ELR (cell line): ENCODE measurements around the gene IFNA7.
A peak's percentile ranks its signal among the peaks of the same experiment; 100 is the strongest.
"Not testable (repeated sequence)": the region's sequence is repeated elsewhere in the genome, so short reads cannot be mapped to it uniquely, and the experiment has no call there.

Experiments used
- DNase-seq: peaks from one replicate; pipeline ENCODE4 v3.0.0-alpha.2; 2015; ENCODE audit warnings: low read depth

Gene IFNA7

DNA sequence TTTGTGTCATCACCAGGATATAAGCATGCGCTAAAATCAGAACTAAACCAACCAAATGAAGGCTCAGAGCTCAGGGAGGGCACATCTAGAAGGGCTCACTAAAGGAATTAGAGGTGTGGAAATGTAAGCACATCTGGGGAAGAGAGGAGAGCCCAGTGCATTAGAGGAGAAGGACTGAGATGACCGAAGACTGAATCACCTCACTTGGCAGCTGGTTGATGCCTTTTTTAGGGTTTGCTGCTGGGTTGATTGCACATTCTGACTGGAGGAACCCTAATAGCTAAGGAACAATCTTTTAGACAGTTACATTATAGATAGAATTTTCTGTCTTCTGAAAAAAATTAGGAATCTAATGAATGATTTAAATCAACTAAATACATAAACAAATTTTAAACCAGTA lies 27.3 kb downstream of the IFNA7 start:
- peak; percentile 10 for DNase-seq

DNA sequence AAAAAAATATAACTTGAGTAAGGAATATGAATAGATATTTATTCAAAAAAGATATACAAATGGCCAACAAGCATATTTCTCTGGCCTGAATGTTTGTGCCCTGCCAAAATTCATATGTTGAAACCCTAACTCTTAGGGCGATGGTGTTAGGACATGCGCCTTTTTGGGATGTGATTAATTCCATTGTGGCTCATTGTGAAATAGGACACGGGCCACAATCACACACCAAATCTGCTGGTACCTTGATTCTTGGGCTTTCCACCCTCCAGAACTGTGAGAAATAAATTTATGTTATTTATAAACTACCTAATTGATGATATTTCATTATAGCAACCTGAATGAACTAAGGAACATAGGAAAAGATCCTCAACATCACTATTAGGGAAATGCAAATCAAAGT lies 29.8 kb downstream of the IFNA7 start:
- no peak for DNase-seq

DNA sequence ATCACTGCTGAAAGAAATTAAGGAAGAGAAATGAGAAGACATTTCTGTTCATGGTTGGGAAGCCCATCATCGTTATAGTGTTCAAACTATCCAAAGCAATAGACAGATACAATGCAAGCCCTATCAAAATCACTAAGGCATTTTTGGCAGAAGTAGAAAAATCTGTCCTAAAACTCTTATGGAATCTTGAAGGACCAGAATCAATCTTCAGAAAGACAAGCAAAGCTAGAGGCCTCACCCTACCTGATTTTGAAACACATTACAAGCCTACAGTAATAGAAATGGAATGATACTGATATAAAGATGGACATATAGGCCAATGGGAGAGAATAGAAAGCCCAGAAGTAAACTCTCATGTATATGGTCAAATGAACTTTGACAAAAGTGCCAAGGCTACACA lies 30.7 kb downstream of the IFNA7 start:
- no peak for DNase-seq

DNA sequence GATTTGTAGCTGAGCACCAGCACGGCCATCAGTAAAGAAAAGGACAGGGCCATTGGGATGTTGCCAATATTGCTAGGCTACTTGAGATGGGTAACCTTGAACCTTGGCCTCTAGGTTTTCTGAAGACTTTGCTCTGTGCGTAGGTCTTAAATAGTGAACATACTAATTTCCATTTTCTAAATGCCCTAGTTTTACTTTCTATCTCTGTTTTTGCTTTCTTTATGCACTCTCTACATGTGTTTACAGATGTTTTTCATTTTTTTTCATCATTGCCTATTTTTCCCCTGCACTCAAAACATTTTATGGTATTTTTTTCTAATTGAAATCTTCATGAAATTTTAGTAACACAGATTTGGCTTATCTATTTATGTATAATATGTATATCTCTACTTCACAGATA lies 35.4 kb downstream of the IFNA7 start, which contains the start of gene IFNA21:
Gene IFNA21 (minus strand): TSS at position 101 of the 400 bp plus-strand sequence. CDS start 48 bp downstream, at position 53.
- not testable (repeated sequence) for DNase-seq

DNA sequence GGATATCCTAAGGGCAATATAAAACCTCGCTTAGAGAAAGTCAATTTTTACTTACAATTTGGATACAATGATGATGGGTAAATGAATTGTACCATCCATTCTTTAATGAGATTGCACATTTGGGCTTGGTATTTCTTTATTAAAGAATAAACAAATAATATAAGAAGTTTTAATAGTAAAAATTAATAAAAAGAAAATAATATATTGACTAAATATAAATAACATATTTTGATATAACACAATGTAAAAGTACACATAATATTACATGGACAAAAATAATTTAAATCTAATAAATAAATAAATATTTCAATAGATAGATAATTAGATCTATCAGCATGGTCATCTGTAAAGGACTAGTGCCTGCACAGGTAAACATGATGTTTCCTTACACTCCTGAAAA lies 36.5 kb downstream of the IFNA7 start:
- no peak for DNase-seq

DNA sequence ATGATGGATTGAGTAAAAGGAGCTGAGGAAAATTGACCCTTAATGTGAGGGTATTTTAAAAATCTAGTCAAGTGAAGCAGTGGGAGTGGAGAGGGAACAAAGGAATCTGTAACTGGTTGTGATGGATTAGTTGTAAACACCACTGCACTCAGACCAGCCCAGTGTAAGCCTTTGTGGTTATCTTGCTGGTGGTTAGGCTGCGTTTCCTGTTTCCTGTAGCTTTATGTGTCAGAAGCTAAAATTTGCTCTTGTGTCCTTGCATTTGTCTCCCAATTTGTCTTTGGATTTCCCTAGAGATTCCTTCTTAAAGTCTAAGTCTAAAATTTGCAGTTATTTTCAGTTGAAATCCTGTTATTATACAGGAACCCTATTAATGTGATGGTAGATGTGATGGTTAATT lies 41.8 kb downstream of the IFNA7 start:
- DNase-seq, result peak; percentile 50

DNA sequence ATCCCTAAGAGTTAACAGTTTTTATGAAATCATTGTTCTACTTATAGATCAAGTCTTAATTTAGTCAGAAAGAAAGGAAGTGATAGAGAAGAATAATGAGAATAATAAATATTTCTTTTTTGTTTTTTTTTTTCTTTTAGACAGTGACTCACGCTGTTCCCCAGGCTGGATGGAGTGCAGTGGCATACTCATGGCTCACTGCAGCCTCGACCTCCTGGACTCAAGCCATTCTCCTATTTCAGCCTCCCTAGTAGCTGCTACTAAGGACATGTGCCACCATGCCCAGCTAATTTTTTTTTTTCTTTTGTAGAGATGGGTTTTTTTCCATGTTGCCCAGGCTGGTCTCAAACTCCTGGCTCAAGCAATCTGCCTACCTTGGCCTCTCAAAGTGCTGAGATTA lies 46.5 kb downstream of the IFNA7 start:
- DNase-seq, result peak; percentile 34

DNA sequence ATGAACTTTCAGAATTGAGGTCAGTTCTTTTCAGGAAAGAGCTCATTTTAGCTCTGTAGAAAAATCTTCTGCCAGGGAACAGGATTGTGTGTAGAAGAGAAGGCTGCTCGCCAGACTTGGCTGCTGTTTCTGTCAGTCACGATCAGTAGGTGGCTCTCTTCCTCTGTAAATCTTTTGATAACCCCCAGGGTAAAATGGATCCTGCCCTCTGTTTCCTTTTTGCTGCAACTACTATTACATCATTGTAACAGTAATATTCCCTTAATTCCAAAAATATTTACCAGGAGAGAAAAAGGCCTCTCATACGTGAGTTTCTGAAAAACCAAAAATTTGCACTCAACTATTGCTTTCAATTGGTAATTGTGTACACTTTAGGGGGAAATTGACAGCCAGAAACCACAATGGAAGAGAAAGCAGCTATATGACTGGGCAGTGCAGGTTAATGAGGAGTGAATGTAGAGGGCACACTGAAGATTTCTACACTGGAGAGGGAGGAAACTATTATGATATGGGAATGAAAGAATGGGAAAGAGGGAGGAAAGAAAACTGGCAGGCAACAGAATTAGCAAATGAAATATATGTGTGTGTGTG lies 47.9 kb downstream of the IFNA7 start:
- DNase-seq, result peak; percentile 50

DNA sequence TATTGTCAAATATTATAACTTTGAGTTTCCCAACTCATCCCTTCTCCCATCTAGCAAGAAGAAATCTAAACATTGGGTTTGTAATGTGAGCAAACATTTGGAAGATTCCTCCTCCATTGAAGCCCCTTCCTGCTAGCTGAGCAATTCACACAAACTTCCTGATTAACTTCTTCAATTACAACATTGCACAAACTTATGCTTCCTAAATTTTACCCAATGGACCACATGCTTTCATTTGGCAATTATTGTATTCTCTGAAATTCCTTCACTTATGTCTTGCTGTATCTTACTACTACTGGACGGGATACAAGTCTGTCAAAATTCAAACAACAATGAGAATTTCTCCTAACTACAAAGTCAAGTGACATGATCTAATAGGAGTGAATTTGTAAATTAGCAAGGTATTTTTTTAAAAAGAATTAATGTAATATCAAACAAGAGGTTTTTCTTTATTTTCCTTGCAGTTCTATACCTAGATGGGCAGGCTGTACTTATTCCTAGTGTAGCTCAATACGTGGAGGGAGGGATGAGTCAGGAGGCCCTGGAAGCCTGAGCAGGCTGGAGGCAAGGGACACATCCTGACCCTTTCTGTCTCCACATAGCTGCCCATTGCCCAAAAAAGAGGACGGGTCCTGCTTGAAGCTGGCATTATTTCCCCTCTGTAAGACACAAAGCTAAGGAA lies 48.5 kb downstream of the IFNA7 start:
- peak; percentile 56 for DNase-seq
